Neuron (in vitro differentiated cells): ENCODE data around the gene CAMK2D.

Source experiments
- H2AFZ ChIP-seq: one replicate; pipeline ENCODE4 v1.6.1; 2013; ENCODE audit warnings: low read depth, mild to moderate bottlenecking, inconsistent platforms, low read length, moderate library complexity
- H3K27me3 ChIP-seq: one replicate; pipeline ENCODE4 v1.6.1; 2013; ENCODE audit warnings: low read length; ENCODE audit not compliant: insufficient read depth
- H3K36me3 ChIP-seq: one replicate; pipeline ENCODE4 v1.6.1; 2013; ENCODE audit warnings: low read length; ENCODE audit not compliant: insufficient read depth
- H3K4me1 ChIP-seq: one replicate; pipeline ENCODE4 v1.6.1; 2013; ENCODE audit warnings: low read length; ENCODE audit not compliant: insufficient read depth
- H3K4me3 ChIP-seq: 2 replicates; pipeline ENCODE4 v1.5.1; 2013; ENCODE audit warnings: mild to moderate bottlenecking, low read length, moderate library complexity
- H3K9me3 ChIP-seq: one replicate; pipeline ENCODE4 v1.6.1; 2013; ENCODE audit warnings: low read length

CAMK2D gene

GRCh38 chr4:113760094-113760794 lies 1.3 kb downstream of the CAMK2D start:
- Histone ChIP-seq H3K9me3 (no peaks in the 10 kb centered on the region), H3K4me1 (peaks cover 43% of the 10 kb centered on the region), H3K27me3 (no peaks in the 10 kb centered on the region)

DNA sequence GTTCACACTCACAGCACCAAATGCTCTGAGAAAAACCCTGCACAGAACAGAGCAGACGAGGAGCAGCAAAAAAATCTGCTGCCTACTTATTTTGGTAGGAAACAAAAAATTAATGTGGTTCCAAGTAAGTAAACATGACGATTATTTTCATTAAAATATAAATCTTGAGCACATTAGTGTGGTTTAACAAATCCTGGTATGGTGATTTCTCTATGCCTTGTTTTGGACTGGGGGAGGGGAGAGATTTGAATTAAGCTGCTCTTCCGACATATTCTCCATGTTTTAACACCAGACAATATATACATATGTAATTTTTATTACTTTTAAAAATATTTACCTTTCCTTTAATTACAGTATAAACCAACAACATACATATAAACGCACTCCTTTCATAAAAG lies 1.8 kb downstream of the CAMK2D start:
- H3K4me3 ChIP-seq: peak overlapping the region; percentile 87
- peak overlapping the region; percentile 45 for H2AFZ ChIP-seq
- peaks cover 2% of the 10 kb centered on the region for H3K36me3 ChIP-seq
- peaks cover 48% of the 10 kb centered on the region for H3K4me1 ChIP-seq
- H3K9me3 ChIP-seq: no peaks in the 10 kb centered on the region
- H3K27me3 ChIP-seq: no peaks in the 10 kb centered on the region

More at GRCh38 chr4:113760094-113760794, 1.3 kb downstream of the CAMK2D start:
- Histone ChIP-seq H3K36me3 (peaks cover 2% of the 10 kb centered on the region), H3K4me3 (peak overlapping the region; percentile 87), H2AFZ (peak overlapping the region; percentile 45)

DNA sequence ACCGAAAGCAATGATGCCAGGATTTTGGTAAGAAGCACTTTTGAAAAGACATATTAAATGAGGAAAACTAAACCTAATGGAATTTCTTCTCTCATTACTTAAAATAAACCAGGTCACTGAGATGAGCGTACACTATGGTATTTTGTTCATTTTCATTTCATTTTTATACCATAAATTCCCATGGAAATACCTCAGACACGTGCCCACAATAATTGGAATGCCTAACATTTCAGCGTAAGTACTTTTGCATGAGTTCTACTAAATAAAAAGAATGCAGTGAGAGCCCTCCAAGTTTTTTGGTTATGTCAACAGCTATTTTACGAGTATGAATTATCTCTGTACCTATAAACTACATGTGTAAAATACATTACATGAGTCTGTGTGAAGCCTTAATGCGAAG lies 3.2 kb downstream of the CAMK2D start:
- Histone ChIP-seq H3K4me3 (peak overlapping the region; percentile 87), H3K36me3 (peaks cover 2% of the 10 kb centered on the region), H3K4me1 (peaks cover 47% of the 10 kb centered on the region)

GRCh38 chr4:113757486-113757885 lies 4.1 kb downstream of the CAMK2D start:
- Histone ChIP-seq H3K4me1 (peaks cover 42% of the 10 kb centered on the region), H3K9me3 (no peaks in the 10 kb centered on the region), H3K4me3 (no peak overlapping the region), H2AFZ (no peak overlapping the region), H3K36me3 (peaks cover 5% of the 10 kb centered on the region), H3K27me3 (no peaks in the 10 kb centered on the region)

More for the DNA sequence above, 3.2 kb downstream of the CAMK2D start:
- Histone ChIP-seq H2AFZ (no peak overlapping the region), H3K27me3 (no peaks in the 10 kb centered on the region), H3K9me3 (no peaks in the 10 kb centered on the region)

DNA sequence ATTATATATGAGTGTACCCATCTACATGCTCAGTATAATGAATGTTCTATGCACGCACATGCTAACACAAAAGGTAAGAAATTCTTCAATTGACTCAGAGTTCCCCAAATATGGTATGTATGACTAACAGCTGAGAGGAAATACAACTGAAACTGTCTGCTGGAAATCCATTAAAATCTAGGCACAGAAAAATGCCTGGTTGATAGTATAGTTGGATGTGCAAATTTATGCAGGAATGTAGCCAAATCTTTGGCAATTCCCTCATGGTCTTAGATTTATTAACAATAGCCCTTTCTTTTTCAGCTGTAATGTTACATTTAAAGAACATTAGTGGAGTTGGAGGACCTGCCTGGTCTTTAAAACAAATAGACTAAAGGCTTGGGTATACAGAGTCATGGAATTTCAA lies 5.5 kb downstream of the CAMK2D start:
- H3K4me3 ChIP-seq: no peak overlapping the region
- H2AFZ ChIP-seq: no peak overlapping the region
- H3K36me3 ChIP-seq: peaks cover 5% of the 10 kb centered on the region
- H3K9me3 ChIP-seq: no peaks in the 10 kb centered on the region
- no peaks in the 10 kb centered on the region for H3K27me3 ChIP-seq
- peaks cover 42% of the 10 kb centered on the region for H3K4me1 ChIP-seq

DNA sequence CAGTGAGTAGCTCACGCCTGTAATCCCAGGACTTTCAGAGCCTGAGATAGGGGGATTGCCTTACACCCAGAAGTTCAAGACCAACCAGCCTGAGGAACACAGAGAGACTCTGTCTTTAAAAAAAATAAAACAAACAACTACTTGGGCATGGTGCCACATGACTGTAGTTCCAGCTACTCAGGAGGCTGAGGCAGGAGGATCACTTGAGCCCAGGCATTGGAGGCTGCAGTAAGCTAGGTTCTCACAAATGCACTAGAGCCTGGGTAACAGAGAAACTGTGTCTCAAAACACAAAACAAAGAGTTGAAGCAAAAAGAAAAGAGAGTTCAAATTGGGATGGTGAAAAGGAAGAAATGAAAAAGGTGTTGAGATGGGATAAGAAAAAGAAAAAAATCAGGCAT lies 10.8 kb downstream of the CAMK2D start:
- Histone ChIP-seq H3K9me3 (no peaks in the 10 kb centered on the region), H3K4me3 (no peak overlapping the region), H3K4me1 (peaks cover 10% of the 10 kb centered on the region), H3K36me3 (peaks cover 6% of the 10 kb centered on the region), H2AFZ (no peak overlapping the region), H3K27me3 (no peaks in the 10 kb centered on the region)

- H3K4me3 ChIP-seq: no peak overlapping the region
- H3K9me3 ChIP-seq: no peaks in the 10 kb centered on the region
- H3K27me3 ChIP-seq: no peaks in the 10 kb centered on the region
- no peak overlapping the region for H2AFZ ChIP-seq
- H3K4me1 ChIP-seq: peaks cover 5% of the 10 kb centered on the region
- H3K36me3 ChIP-seq: peaks cover 6% of the 10 kb centered on the region
These were observed 11.2 kb downstream of the CAMK2D start for GRCh38 chr4:113750296-113750695.

DNA sequence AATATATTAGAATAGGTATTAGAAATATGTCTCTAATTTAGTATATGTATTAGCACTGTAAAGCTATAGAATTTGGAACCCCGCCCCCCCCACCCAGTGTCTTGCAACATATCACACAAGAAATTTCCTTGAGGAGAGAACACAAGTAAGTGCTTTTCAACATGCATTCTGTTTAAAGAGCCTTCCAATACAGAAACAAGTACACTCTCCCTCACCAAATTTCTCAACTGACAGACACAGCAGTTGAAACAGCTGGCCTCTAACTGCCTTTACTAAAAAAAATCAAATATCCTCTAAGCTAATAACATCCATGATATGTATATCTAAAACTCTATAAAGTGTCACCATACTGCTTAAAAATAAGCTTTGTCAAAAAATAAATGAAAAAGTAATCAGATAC lies 12.4 kb downstream of the CAMK2D start:
- no peaks in the 10 kb centered on the region for H3K27me3 ChIP-seq
- no peaks in the 10 kb centered on the region for H3K4me1 ChIP-seq
- no peak overlapping the region for H3K4me3 ChIP-seq
- H3K36me3 ChIP-seq: peaks cover 6% of the 10 kb centered on the region
- no peaks in the 10 kb centered on the region for H3K9me3 ChIP-seq
- H2AFZ ChIP-seq: no peak overlapping the region

GRCh38 chr4:113747949-113748348 lies 13.6 kb downstream of the CAMK2D start:
- peaks cover 6% of the 10 kb centered on the region for H3K36me3 ChIP-seq
- no peaks in the 10 kb centered on the region for H3K9me3 ChIP-seq
- H3K4me3 ChIP-seq: no peak overlapping the region
- no peaks in the 10 kb centered on the region for H3K27me3 ChIP-seq
- no peaks in the 10 kb centered on the region for H3K4me1 ChIP-seq
- no peak overlapping the region for H2AFZ ChIP-seq

DNA sequence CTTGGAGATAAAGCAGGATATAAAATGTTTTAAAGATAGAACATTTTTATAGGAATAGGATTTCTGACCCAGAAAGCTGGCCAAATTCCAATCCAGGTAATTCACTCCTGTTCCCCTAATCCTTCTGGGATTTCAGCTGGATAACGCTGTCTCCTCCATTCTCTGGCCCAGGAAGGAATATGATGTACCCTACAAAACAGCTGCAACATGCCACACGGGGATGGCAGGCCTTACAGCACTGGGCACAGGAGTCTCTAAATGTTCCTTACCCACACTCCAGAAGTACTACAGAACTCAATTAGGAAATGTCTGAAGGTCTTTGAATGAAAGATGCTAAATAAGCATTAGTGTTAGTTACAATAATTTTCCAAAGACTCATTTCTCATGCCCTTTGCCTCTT lies 15.8 kb downstream of the CAMK2D start:
- Histone ChIP-seq H3K4me3 (no peak overlapping the region), H3K27me3 (no peaks in the 10 kb centered on the region), H3K36me3 (peaks cover 3% of the 10 kb centered on the region), H3K4me1 (no peaks in the 10 kb centered on the region), H2AFZ (no peak overlapping the region), H3K9me3 (no peaks in the 10 kb centered on the region)

- H3K27me3 ChIP-seq: no peaks in the 10 kb centered on the region
- no peaks in the 10 kb centered on the region for H3K4me1 ChIP-seq
- H3K4me3 ChIP-seq: no peak overlapping the region
- no peak overlapping the region for H2AFZ ChIP-seq
- no peaks in the 10 kb centered on the region for H3K9me3 ChIP-seq
- peaks cover 3% of the 10 kb centered on the region for H3K36me3 ChIP-seq
These were observed 16.8 kb downstream of the CAMK2D start for GRCh38 chr4:113744667-113745240.

DNA sequence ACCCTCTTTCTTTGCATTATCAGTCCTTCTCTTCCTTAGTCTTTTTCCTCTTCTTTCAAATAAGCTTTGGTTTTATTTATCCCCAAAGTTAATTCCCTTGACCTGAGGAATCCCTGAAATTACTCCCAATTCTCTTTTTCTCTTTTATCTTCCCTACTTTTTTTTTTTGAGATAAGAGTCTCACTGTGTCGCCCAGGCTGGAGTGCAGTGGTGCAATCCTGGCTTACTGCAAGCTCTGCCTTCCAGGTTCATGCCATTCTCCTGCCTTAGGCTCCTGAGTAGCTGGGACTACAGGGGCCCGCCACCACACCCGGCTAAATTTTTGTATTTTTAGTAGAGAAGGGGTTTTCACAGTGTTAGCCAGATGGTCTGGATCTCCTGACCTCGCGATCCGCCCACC lies 17.8 kb downstream of the CAMK2D start:
- Histone ChIP-seq H3K9me3 (no peaks in the 10 kb centered on the region), H3K4me1 (no peaks in the 10 kb centered on the region), H3K4me3 (no peak overlapping the region), H3K36me3 (peaks cover 3% of the 10 kb centered on the region), H2AFZ (no peak overlapping the region), H3K27me3 (no peaks in the 10 kb centered on the region)

GRCh38 chr4:113742643-113743042 lies 18.9 kb downstream of the CAMK2D start:
- Histone ChIP-seq H3K4me3 (no peak overlapping the region), H3K27me3 (no peaks in the 10 kb centered on the region), H3K36me3 (no peaks in the 10 kb centered on the region), H3K4me1 (no peaks in the 10 kb centered on the region), H2AFZ (no peak overlapping the region), H3K9me3 (no peaks in the 10 kb centered on the region)

DNA sequence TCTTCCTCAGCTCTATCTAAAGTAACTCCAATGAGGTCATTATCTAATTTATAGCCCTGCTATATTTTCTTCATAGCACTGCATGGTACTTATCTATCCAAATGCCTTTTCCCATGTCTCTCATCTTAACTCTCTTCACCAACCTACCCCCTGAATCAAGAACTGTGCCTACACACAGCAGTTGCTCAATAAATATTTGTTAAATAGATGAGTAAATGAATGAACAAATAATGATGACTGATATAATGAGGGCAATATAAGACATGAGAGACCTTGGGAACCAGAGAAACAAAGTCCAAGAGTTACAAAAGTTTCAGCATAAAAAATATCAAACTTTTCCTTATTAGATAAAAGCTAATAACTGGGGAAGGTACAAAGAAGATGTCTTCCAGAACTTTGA lies 19.6 kb downstream of the CAMK2D start:
- H3K36me3 ChIP-seq: no peaks in the 10 kb centered on the region
- no peak overlapping the region for H3K4me3 ChIP-seq
- no peak overlapping the region for H2AFZ ChIP-seq
- no peaks in the 10 kb centered on the region for H3K4me1 ChIP-seq
- H3K27me3 ChIP-seq: no peaks in the 10 kb centered on the region
- no peaks in the 10 kb centered on the region for H3K9me3 ChIP-seq
